K562 (cell line): ENCODE measurements around the gene SERPINB4. TPM values are rescaled to one million over a fixed set of nuclear protein-coding genes. Genes with fewer than 3 reads are reported as not detected.

Experiments
- ATAC-seq: fragments of 200-7000 bp; cut with Tn5 transposase; 3 replicates; pipeline ENCODE4 v1.9.1; 2020; ENCODE audit warnings: moderate library complexity
- BruUV-seq: library from RNA; stranded (reverse); fragments of 400-500 nt; replicated peaks from 2 replicates; lab custom pipeline; 2021; lab: Mats Ljungman, UMichigan
- CTCF ChIA-PET: fragments of 300-600 bp; formaldehyde crosslinking; extraction: SDS; loops from one replicate; lab custom pipeline; 2021; ENCODE audit warnings: low intra/inter-chr PET ratio; lab: Yijun Ruan, JAX
- POLR2A ChIA-PET: fragments of 300-600, 350-650 bp; sonication (Branson Sonifier 250); formaldehyde crosslinking; extraction: SDS; loops from one replicate; lab custom pipeline; 2021; ENCODE audit warnings: antibody characterized with exemption, inconsistent platforms; lab: Yijun Ruan, JAX
- DNase-seq, 4 experiments: peaks; one replicate each; pipeline versions ENCODE4 v3.0.0 to v3.0.0-alpha.2; 2011 to 2018; ENCODE audit warnings: low spot score in 3 of 4, mixed read lengths in 3 of 4; ENCODE audit errors: extremely low read depth in 1 of 4
- FAIRE-seq: peaks from 2 replicates; lab custom pipeline; 2011; peaks lifted over from hg19 to GRCh38; lab: Jason Lieb, UNC
- H2AFZ ChIP-seq: 2 replicates; pipeline ENCODE4 v1.6.0; 2011; ENCODE audit warnings: low read depth, low read length, control low read depth, inconsistent platforms
- H3K27ac ChIP-seq: fragments of 200-600 bp; 3 replicates; pipeline ENCODE4 v1.8.0; 2011; ENCODE audit warnings: low read depth, mild to moderate bottlenecking, control low read depth, inconsistent platforms, low read length, moderate library complexity, mixed read lengths; ENCODE audit errors: extremely low read depth
- H3K27me3 ChIP-seq, 2 experiments: fragments of 300-600 bp in 1 of 2; 2 replicates in 1 of 2; 3 replicates in 1 of 2; pipeline versions ENCODE4 v1.6.0 to v1.8.0; 2011; ENCODE audit warnings: inconsistent platforms in 2 of 2, low read length in 2 of 2, mild to moderate bottlenecking in 1 of 2, mixed read lengths in 1 of 2, moderate library complexity in 1 of 2; ENCODE audit not compliant: control insufficient read depth in 2 of 2, insufficient read depth in 2 of 2
- H3K36me3 ChIP-seq: fragments of 300-600 bp; 3 replicates; pipeline ENCODE4 v1.8.0; 2011; ENCODE audit warnings: mild to moderate bottlenecking, low read length, inconsistent platforms; ENCODE audit not compliant: control insufficient read depth, insufficient read depth
- H3K4me1 ChIP-seq, 2 experiments: fragments of 200-600 bp in 1 of 2; replicated peaks in 1 of 2; 2 replicates in 1 of 2; 3 replicates in 1 of 2; pipeline versions ENCODE4 v1.5.1 to v1.8.0; 2011; ENCODE audit warnings: inconsistent platforms in 2 of 2, low read length in 2 of 2, mild to moderate bottlenecking in 1 of 2, mixed read lengths in 1 of 2, moderate library complexity in 1 of 2; ENCODE audit not compliant: control insufficient read depth in 2 of 2, insufficient read depth in 2 of 2
- H3K4me2 ChIP-seq: 2 replicates; pipeline ENCODE4 v1.6.1; 2011; ENCODE audit warnings: low read length, control low read depth, inconsistent platforms, mixed read lengths; ENCODE audit not compliant: insufficient read depth
- H3K4me3 ChIP-seq: fragments of 200-600 bp; sonication (generic), shearing (Covaris generic); 2 replicates; pipeline ENCODE4 v1.5.1; 2016; ENCODE audit warnings: control low read depth, inconsistent platforms
- H3K79me2 ChIP-seq: fragments of 200-600 bp; 3 replicates; pipeline ENCODE4 v1.8.0; 2011; ENCODE audit warnings: low read length, inconsistent platforms; ENCODE audit not compliant: control insufficient read depth, insufficient read depth
- H3K9ac ChIP-seq, 2 experiments: 2 replicates each; pipeline versions ENCODE4 v1.6.0 to v1.6.1; 2011; ENCODE audit warnings: low read depth in 2 of 2, low read length in 2 of 2, control low read depth in 1 of 2, inconsistent platforms in 1 of 2, mild to moderate bottlenecking in 1 of 2, mixed read lengths in 1 of 2; ENCODE audit not compliant: insufficient read depth in 1 of 2
- H3K9me1 ChIP-seq: one replicate; pipeline ENCODE4 v1.6.0; 2011; ENCODE audit warnings: inconsistent platforms, mild to moderate bottlenecking, low read length, moderate library complexity; ENCODE audit not compliant: control insufficient read depth, insufficient read depth
- H3K9me3 ChIP-seq: replicated peaks from 2 replicates; pipeline ENCODE4 v1.5.1; 2011; ENCODE audit warnings: low read depth, low read length, inconsistent platforms; ENCODE audit not compliant: control insufficient read depth, insufficient read depth
- H4K20me1 ChIP-seq: replicated peaks from 2 replicates; pipeline ENCODE4 v1.6.1; 2011; ENCODE audit warnings: low read length, inconsistent platforms, mixed read lengths; ENCODE audit not compliant: control insufficient read depth, insufficient read depth
- BDP1 ChIP-seq: IDR thresholded peaks from 3 replicates; pipeline ENCODE4 v1.6.1; 2011; ENCODE audit not compliant: insufficient read length, insufficient read depth
- BRD4 ChIP-seq: fragments of 200-600 bp; sonication (generic); IDR thresholded peaks from 2 replicates; pipeline ENCODE4 v1.6.1; 2017; ENCODE audit warnings: inconsistent platforms
- CBX8 ChIP-seq: fragments of 200-600 bp; sonication (generic); IDR thresholded peaks from 2 replicates; pipeline ENCODE4 v1.6.1; 2012; ENCODE audit warnings: borderline replicate concordance, mixed run types, low read depth, mild to moderate bottlenecking, moderate library complexity, mixed read lengths, low read length, control low read depth, inconsistent platforms; ENCODE audit not compliant: poor library complexity, severe bottlenecking; ENCODE audit errors: extremely low read depth
- EWSR1 ChIP-seq: fragments of 450-650 bp; IDR thresholded peaks from 2 replicates; pipeline ENCODE4 v1.6.1; 2018; ENCODE audit warnings: borderline replicate concordance, mild to moderate bottlenecking, low read depth, moderate library complexity; ENCODE audit not compliant: partially characterized antibody
- HMG20B ChIP-seq: fragments of 250-450 bp; sonication (Bioruptor Pico); IDR thresholded peaks from 2 replicates; pipeline ENCODE4 v1.5.0; 2021; ENCODE audit warnings: mild to moderate bottlenecking
- HNRNPL ChIP-seq: fragments of 200-400 bp; formaldehyde crosslinking; IDR thresholded peaks from 2 replicates; pipeline ENCODE4 v1.6.1; 2017; ENCODE audit warnings: low read depth, mild to moderate bottlenecking, low read length
- JUN ChIP-seq, 2 experiments: sonication (generic) in 1 of 2; formaldehyde crosslinking in 1 of 2; IDR thresholded peaks; 2 replicates each; pipeline versions ENCODE4 v1.6.1 to v1.8.0; 2012 to 2022; ENCODE audit warnings: borderline replicate concordance in 2 of 2, mild to moderate bottlenecking in 2 of 2, improper control_type of control experiment in 1 of 2, low read depth in 1 of 2, low read length in 1 of 2, missing genetic modification reagents in 1 of 2
- MTA3 ChIP-seq: fragments of 450-650 bp; formaldehyde crosslinking; IDR thresholded peaks from 2 replicates; pipeline ENCODE4 v1.6.1; 2017; ENCODE audit warnings: mild to moderate bottlenecking, borderline replicate concordance
- ZNF12 ChIP-seq: sonication (generic); formaldehyde crosslinking; IDR thresholded peaks from 2 replicates; pipeline ENCODE4 v1.4.0; 2020; ENCODE audit warnings: mild to moderate bottlenecking, missing genetic modification reagents
- ZNF282 ChIP-seq: sonication (generic); formaldehyde crosslinking; IDR thresholded peaks from 2 replicates; pipeline ENCODE4 v1.8.1; 2023; ENCODE audit warnings: missing genetic modification reagents
- ZNF583 ChIP-seq: fragments of 250-450 bp; sonication (Bioruptor Pico); IDR thresholded peaks from 2 replicates; pipeline ENCODE4 v1.4.0; 2020
- WGBS: fragments of 100-300 bp; shearing (Covaris generic); methylation state at CpG from one replicate; pipeline ENCODE4 v1.1.6; 2016; ENCODE audit warnings: low coverage, mixed read lengths; ENCODE audit not compliant: insufficient coverage; ENCODE audit errors: missing lambda C conversion rate; 5-methylcytosine and 5-hydroxymethylcytosine counted together
- in situ Hi-C: fragments of 300-500 bp; cut with MboI; formaldehyde crosslinking; loops from 4 replicates; pipeline ENCODE4 v1.15.0; 2018; ENCODE audit warnings: inconsistent platforms, mixed read lengths
- intact Hi-C: fragments of 100-400 bp; cut with micrococcal nuclease; formaldehyde crosslinking; loops from 2 replicates; pipeline ENCODE4 v1.14.2; 2022
- polyA plus RNA-seq, 8 experiments: library from polyadenylated mRNA; depleted of rRNA in 4 of 8; stranded (reverse) in 5 of 8; unstranded in 3 of 8; fragments of >200 nt; fragmentation: Nextera tagmentation in 2 of 8; fragmentation: Illumina TruSeq in 1 of 8; extraction: Ambion mirVana in 2 of 8; extraction: Trizol in 1 of 8; gene quantifications; 2 replicates each; pipeline versions ENCODE4 v1.2.1 to v1.2.3, GENCODE V29; 2011 to 2014; ENCODE audit warnings: inconsistent platforms in 1 of 8, missing spikeins in 1 of 8
- total RNA-seq, 7 experiments: library from RNA; depleted of rRNA in 6 of 7; stranded (reverse); fragments of >200 nt in 6 of 7; fragmentation: Illumina TruSeq in 2 of 7; extraction: Trizol in 2 of 7; gene quantifications; 2 replicates each; pipeline versions ENCODE4 v1.2.1 to v1.2.3, GENCODE V29; 2011 to 2021; ENCODE audit warnings: low replicate concordance in 1 of 7
- TF ChIP-seq, protein P1 (sequence below): fragments of 450-650 bp; IDR thresholded peaks from 2 replicates; pipeline ENCODE4 v1.6.1; 2016; ENCODE audit warnings: low read depth
- TF ChIP-seq, protein P2 (sequence below): fragments of 450-650 bp; formaldehyde crosslinking; conservative IDR thresholded peaks from 2 replicates; pipeline ENCODE4 v1.4.0; 2022; ENCODE audit warnings: mild to moderate bottlenecking, missing genetic modification characterization

The SERPINB4 gene
- total and polyA plus RNA-seq, 9 of the 15 experiments (the other 6 are each of a cell fraction or from before 2014, with no cell fraction given) = not detected

DNA sequence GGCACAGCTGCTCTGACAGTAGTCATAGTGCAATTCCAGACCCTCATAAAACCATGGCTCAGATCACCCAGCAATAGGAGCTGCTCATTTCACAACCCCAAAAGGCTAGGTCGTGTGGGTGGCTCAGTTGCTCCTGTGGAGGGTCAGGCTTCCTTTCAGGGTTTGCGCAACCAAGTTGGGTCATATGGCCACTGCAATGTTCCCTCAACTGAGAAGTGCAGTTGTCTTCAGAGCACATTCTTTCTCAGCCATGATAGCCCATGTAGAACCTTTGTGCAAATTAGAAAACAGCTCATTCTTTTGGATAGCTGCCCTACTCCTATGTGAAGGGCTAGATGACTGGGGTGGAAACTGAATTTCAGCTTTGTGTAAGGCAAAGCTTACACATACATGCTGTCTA lies 53.7 kb downstream of the SERPINB4 start:
- Histone ChIP-seq H3K9me1 (no peaks in the 10 kb centered on the region), H3K9me3 (no peaks in the 10 kb centered on the region), H3K4me1 (no peaks in the 10 kb centered on the region), H3K79me2 (no peaks in the 10 kb centered on the region), H3K9ac (no peak overlapping the region), H3K27me3 (no peaks in the 10 kb centered on the region), H3K36me3 (no peaks in the 10 kb centered on the region), H3K4me2 (no peak overlapping the region), H3K27ac (no peak overlapping the region), H2AFZ (no peak overlapping the region), H4K20me1 (no peaks in the 10 kb centered on the region), H3K4me3 (no peak overlapping the region)
- in situ Hi-C loops = no loop called here
- FAIRE-seq = no peak
- no CpG with 5 or more reads among the region's 2 CpGs for WGBS
- no peak for DNase-seq
- POLR2A ChIA-PET = no interaction called here
- intact Hi-C loops = no loop called here
- BruUV-seq = no TSS peak
- ATAC-seq = no peak
- CTCF ChIA-PET = no interaction called here
- no peak for TF ChIP-seq CBX8
- no peak for TF ChIP-seq HMG20B (CRISPR knock-in tag)
- TF ChIP-seq BDP1 = no peak
- TF ChIP-seq ZNF12 (CRISPR knock-in tag) = no peak
- TF ChIP-seq JUN (IDR thresholded peaks at IDR 0.05; ENCODE audit: borderline replicate concordance, low read depth, low read length) = no peak
- TF ChIP-seq JUN (CRISPR knock-in tag; IDR thresholded peaks at IDR 0.05; ENCODE audit: borderline replicate concordance) = no peak
- TF ChIP-seq ZNF282 (CRISPR knock-in tag) = no peak
- TF ChIP-seq EWSR1 = no peak
- TF ChIP-seq BRD4 = no peak
- TF ChIP-seq, protein P1, sequence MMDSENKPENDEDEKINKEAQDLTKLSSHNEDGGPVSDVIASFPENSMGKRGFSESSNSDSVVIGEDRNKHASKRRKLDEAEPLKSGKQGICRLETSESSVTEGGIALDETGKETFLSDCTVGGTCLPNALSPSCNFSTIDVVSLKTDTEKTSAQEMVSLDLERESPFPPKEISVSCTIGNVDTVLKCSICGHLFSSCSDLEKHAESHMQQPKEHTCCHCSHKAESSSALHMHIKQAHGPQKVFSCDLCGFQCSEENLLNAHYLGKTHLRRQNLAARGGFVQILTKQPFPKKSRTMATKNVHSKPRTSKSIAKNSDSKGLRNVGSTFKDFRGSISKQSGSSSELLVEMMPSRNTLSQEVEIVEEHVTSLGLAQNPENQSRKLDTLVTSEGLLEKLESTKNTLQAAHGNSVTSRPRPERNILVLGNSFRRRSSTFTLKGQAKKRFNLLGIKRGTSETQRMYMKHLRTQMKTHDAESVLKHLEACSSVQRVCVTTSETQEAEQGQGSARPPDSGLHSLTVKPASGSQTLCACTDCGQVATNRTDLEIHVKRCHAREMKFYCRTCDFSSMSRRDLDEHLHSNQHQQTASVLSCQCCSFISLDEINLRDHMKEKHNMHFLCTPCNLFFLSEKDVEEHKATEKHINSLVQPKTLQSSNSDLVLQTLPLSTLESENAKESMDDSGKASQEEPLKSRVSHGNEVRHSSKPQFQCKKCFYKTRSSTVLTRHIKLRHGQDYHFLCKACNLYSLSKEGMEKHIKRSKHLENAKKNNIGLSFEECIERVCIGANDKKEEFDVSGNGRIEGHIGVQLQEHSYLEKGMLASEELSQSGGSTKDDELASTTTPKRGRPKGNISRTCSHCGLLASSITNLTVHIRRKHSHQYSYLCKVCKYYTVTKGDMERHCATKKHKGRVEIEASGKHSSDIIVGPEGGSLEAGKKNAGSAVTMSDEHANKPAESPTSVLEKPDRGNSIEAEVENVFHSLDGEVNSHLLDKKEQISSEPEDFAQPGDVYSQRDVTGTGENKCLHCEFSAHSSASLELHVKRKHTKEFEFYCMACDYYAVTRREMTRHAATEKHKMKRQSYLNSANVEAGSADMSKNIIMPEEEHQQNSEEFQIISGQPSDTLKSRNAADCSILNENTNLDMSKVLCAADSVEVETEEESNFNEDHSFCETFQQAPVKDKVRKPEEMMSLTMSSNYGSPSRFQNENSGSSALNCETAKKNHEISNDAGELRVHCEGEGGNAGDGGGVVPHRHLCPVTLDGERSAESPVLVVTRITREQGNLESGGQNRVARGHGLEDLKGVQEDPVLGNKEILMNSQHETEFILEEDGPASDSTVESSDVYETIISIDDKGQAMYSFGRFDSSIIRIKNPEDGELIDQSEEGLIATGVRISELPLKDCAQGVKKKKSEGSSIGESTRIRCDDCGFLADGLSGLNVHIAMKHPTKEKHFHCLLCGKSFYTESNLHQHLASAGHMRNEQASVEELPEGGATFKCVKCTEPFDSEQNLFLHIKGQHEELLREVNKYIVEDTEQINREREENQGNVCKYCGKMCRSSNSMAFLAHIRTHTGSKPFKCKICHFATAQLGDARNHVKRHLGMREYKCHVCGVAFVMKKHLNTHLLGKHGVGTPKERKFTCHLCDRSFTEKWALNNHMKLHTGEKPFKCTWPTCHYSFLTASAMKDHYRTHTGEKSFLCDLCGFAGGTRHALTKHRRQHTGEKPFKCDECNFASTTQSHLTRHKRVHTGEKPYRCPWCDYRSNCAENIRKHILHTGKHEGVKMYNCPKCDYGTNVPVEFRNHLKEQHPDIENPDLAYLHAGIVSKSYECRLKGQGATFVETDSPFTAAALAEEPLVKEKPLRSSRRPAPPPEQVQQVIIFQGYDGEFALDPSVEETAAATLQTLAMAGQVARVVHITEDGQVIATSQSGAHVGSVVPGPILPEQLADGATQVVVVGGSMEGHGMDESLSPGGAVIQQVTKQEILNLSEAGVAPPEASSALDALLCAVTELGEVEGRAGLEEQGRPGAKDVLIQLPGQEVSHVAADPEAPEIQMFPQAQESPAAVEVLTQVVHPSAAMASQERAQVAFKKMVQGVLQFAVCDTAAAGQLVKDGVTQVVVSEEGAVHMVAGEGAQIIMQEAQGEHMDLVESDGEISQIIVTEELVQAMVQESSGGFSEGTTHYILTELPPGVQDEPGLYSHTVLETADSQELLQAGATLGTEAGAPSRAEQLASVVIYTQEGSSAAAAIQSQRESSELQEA = no peak
- TF ChIP-seq HNRNPL = no peak
- TF ChIP-seq MTA3 = no peak
- no peak for TF ChIP-seq ZNF583 (CRISPR knock-in tag)
- TF ChIP-seq, protein P2, sequence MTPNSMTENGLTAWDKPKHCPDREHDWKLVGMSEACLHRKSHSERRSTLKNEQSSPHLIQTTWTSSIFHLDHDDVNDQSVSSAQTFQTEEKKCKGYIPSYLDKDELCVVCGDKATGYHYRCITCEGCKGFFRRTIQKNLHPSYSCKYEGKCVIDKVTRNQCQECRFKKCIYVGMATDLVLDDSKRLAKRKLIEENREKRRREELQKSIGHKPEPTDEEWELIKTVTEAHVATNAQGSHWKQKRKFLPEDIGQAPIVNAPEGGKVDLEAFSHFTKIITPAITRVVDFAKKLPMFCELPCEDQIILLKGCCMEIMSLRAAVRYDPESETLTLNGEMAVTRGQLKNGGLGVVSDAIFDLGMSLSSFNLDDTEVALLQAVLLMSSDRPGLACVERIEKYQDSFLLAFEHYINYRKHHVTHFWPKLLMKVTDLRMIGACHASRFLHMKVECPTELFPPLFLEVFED (CRISPR knock-in tag) = no peak
